Esophagus muscularis mucosa (tissue), 4 donors: ENCODE data around the gene ATP6AP2. TPM values are rescaled to one million over a fixed set of nuclear protein-coding genes. Genes with fewer than 3 reads are reported as not detected.

ENCODE experiments used
- DNase-seq: peaks from one replicate; pipeline ENCODE4 v3.0.0-alpha.2; 2017; ENCODE audit errors: extremely low spot score
- H3K27ac ChIP-seq, 4 donors: fragments of 200-600 bp; sonication (generic); replicated peaks in 1 of 4; 1 replicate in 3 of 4; 2 replicates in 1 of 4; pipeline ENCODE4 v1.5.1; 2016 to 2019; ENCODE audit warnings: mild to moderate bottlenecking in 1 of 4
- H3K27me3 ChIP-seq, 4 donors: fragments of 200-600 bp; sonication (generic); one replicate each; pipeline versions ENCODE4 v1.5.1 to v1.6.0; 2016 to 2019
- H3K36me3 ChIP-seq, 4 donors: fragments of 200-600 bp; sonication (generic); one replicate each; pipeline ENCODE4 v1.5.1; 2016 to 2019
- H3K4me1 ChIP-seq, 4 donors: fragments of 200-600 bp; sonication (generic); one replicate each; pipeline ENCODE4 v1.5.1; 2016 to 2019
- H3K4me3 ChIP-seq, 4 donors: fragments of 200-600 bp; sonication (generic); 1 replicate in 2 of 4; 2 replicates in 2 of 4; pipeline ENCODE4 v1.5.1; 2016 to 2019; ENCODE audit warnings: mild to moderate bottlenecking in 4 of 4, moderate library complexity in 1 of 4
- H3K9me3 ChIP-seq, 4 donors: fragments of 200-600 bp; sonication (generic); 1 replicate in 3 of 4; 2 replicates in 1 of 4; pipeline ENCODE4 v1.5.1; 2016 to 2019
- CTCF ChIP-seq, 3 experiments: fragments of 200-600 bp in 2 of 3; fragments of 450-650 bp in 1 of 3; sonication (generic) in 2 of 3; IDR thresholded peaks; one replicate each; pipeline ENCODE4 v1.5.1; 2017 to 2019; ENCODE audit warnings: antibody characterized with exemption in 3 of 3, mild to moderate bottlenecking in 2 of 3, moderate library complexity in 1 of 3
- EP300 ChIP-seq: sonication (generic); formaldehyde crosslinking; IDR thresholded peaks from one replicate; pipeline ENCODE4 v1.6.1; 2017; ENCODE audit warnings: antibody characterized with exemption
- POLR2A ChIP-seq: fragments of 450-650 bp; IDR thresholded peaks from one replicate; pipeline ENCODE4 v1.6.1; 2017; ENCODE audit warnings: antibody characterized with exemption, moderate library complexity, mild to moderate bottlenecking, low read depth
- POLR2AphosphoS5 ChIP-seq, 2 donors: sonication (generic); formaldehyde crosslinking; IDR thresholded peaks; one replicate each; pipeline ENCODE4 v1.6.1; 2017; ENCODE audit warnings: antibody characterized with exemption in 2 of 2
- WGBS: methylation state at CpG from one replicate; pipeline ENCODE4 v1.1.5; 2018; 5-methylcytosine and 5-hydroxymethylcytosine counted together
- intact Hi-C: fragments of 100-400 bp; cut with DNase I; formaldehyde crosslinking; loops from one replicate; pipeline ENCODE4 v1.15.1; 2023
- total RNA-seq, 4 donors: library from RNA; depleted of rRNA; stranded (reverse); fragments of >200 nt; gene quantifications; one replicate each; pipeline versions ENCODE4 v1.1.0 to v1.2.1, GENCODE V29; 2016

ATP6AP2 gene
- total RNA-seq, 4 donors from 2014 or later = 76.4 to 105 (median 93.3) TPM

DNA sequence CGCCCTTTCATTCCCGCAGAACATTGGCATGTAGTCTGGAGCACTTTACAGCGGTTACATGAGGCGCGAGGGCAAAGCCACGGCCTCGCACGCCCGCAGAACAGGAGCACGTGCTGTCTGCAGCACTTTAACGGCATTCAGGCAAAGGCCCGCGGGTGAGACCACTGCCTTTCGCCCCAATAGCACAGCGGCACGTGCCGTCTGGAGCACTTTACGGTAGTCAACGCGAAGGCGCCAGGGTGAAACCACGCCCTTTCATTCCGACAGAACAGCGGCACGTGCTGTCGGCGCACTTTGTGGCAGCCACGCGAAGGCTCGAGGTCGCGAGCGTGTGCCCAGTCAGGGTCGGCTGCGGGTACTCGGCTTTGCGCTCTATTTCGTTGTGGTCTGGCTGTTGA is 42.4 kb downstream of the ATP6AP2 start, which contains the start of gene MPC1L:
TSS of gene MPC1L (plus strand) at position 290 of the 398 bp plus-strand sequence. CDS start 138 bp downstream, outside the sequence.
- H3K27me3 ChIP-seq = no peaks in the 10 kb centered on the region
- TF ChIP-seq EP300 (no peak), POLR2AphosphoS5 (IDR thresholded peaks at IDR 0.05) (no peak), CTCF (IDR thresholded peaks at IDR 0.05) (no peak)
- no peak within 1 kb of the TSS for H3K27ac ChIP-seq
- peaks cover 0 to 11% (median 10%) of the 10 kb centered on the region in 4 donors for H3K36me3 ChIP-seq
- peaks cover 0 to 10% (median 0%) of the 10 kb centered on the region in 4 donors for H3K9me3 ChIP-seq
- intact Hi-C loops = no loop called here
- DNase-seq = no peak
- H3K4me1 ChIP-seq = no peaks in the 10 kb centered on the region
- WGBS = 87% methylated on average over 37 of the region's 38 CpGs
- H3K4me3 ChIP-seq = no peak within 1 kb of the TSS

DNA sequence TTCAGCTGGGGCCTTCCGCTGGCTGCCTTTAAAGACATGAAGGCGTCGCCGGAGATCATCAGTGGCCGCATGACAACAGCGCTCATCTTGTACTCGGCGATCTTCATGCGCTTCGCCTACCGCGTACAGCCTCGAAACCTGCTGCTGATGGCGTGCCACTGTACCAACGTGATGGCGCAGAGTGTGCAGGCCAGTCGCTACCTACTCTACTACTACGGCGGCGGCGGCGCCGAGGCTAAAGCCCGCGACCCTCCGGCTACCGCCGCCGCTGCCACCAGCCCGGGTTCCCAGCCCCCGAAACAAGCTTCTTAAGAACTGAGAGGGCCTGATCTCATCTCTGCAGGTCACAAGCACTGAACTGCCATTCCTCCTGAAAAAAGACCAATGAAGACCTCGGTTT is 42.9 kb downstream of the ATP6AP2 start:
- no peaks in the 10 kb centered on the region for H3K4me1 ChIP-seq
- no peak for DNase-seq
- H3K9me3 ChIP-seq = peaks cover 0 to 10% (median 0%) of the 10 kb centered on the region in 4 donors
- H3K4me3 ChIP-seq = no peak overlapping the region
- peaks cover 0 to 17% (median 14%) of the 10 kb centered on the region in 4 donors for H3K36me3 ChIP-seq
- TF ChIP-seq POLR2AphosphoS5 (IDR thresholded peaks at IDR 0.05) = no peak
- no peak for TF ChIP-seq POLR2A
- TF ChIP-seq CTCF (IDR thresholded peaks at IDR 0.05) = no peak
- no peak for TF ChIP-seq EP300
- intact Hi-C loops = no loop called here
- H3K27me3 ChIP-seq = no peaks in the 10 kb centered on the region
- WGBS = 88% methylated on average over 32 of the region's 32 CpGs
- no peak overlapping the region for H3K27ac ChIP-seq

DNA sequence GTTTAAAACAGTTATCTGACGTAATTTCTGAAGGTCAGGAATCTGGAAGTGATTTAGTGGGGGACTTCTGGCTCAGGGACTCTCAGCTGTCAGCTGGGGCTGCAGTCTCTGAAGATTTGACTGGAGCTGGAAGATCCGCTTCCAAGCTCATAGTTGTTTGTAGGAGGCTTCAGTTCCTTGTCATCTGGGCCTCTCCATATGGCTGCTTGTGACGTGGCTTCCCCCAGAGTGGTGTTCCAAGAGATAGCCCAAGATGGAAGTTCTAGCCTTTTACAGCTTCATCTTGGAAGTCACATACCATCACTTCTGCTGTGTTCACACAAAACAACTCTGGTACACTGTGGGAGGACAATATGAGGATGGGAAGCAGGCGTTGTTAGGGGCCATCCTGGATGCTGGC is 44.5 kb downstream of the ATP6AP2 start:
- no peaks in the 10 kb centered on the region for H3K27me3 ChIP-seq
- peaks cover 0 to 32% (median 30%) of the 10 kb centered on the region in 4 donors for H3K36me3 ChIP-seq
- H3K27ac ChIP-seq = no peak overlapping the region
- TF ChIP-seq CTCF (IDR thresholded peaks at IDR 0.05) (no peak), EP300 (no peak), POLR2A (no peak)
- WGBS = 87% methylated on average over 4 of the region's 4 CpGs
- no peak for DNase-seq
- peaks cover 0 to 10% (median 0%) of the 10 kb centered on the region in 4 donors for H3K9me3 ChIP-seq
- intact Hi-C loops = no loop called here
- H3K4me1 ChIP-seq = no peaks in the 10 kb centered on the region
- no peak overlapping the region for H3K4me3 ChIP-seq

GRCh38 chrX:40628506-40628905 is 47.7 kb downstream of the ATP6AP2 start:
- intact Hi-C loops = no loop called here
- WGBS = 97% methylated on average over 4 of the region's 5 CpGs
- H3K36me3 ChIP-seq = peaks cover 0 to 61% (median 54%) of the 10 kb centered on the region in 4 donors
- TF ChIP-seq POLR2AphosphoS5 (IDR thresholded peaks at IDR 0.05) (no peak), CTCF (IDR thresholded peaks at IDR 0.05) (no peak), POLR2A (no peak), EP300 (no peak)
- no peaks in the 10 kb centered on the region for H3K4me1 ChIP-seq
- H3K4me3 ChIP-seq = no peak overlapping the region
- H3K9me3 ChIP-seq = peaks cover 0 to 3% (median 0%) of the 10 kb centered on the region in 4 donors
- DNase-seq = no peak
- H3K27ac ChIP-seq = no peak overlapping the region
- no peaks in the 10 kb centered on the region for H3K27me3 ChIP-seq

DNA sequence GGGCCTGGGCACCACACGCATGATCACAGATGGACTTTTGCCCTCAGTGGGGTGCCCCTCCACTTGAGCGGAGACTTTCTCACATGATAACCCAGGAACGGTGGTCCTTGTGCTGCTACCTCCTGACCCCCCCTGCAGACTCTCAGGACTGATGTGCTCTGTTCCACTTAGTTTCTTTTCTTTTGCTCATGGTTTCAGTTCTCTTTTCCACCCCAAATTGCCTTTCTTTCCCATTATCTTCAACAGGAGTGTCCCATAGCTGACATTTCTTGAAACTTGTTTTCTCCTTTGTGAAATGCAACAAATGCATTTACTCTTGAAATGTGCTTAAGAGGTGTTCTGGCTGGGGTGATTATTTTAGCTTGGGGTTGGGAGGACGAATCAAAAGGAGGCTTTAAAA is 51.4 kb downstream of the ATP6AP2 start:
- intact Hi-C loops = no loop called here
- TF ChIP-seq EP300 (no peak), POLR2AphosphoS5 (IDR thresholded peaks at IDR 0.05) (no peak), CTCF (IDR thresholded peaks at IDR 0.05) (no peak), POLR2A (no peak)
- H3K27me3 ChIP-seq = no peaks in the 10 kb centered on the region
- no peak overlapping the region for H3K27ac ChIP-seq
- no peaks in the 10 kb centered on the region for H3K4me1 ChIP-seq
- WGBS = 94% methylated on average over 4 of the region's 4 CpGs
- H3K9me3 ChIP-seq = no peaks in the 10 kb centered on the region
- H3K36me3 ChIP-seq = peaks cover 10 to 93% (median 75%) of the 10 kb centered on the region in 4 donors
- DNase-seq = no peak
- H3K4me3 ChIP-seq = no peak overlapping the region
